HG03066 (cell line): ENCODE results near the gene COX19.
"Not testable (repeated sequence)": the region's sequence is repeated elsewhere in the genome, so short reads cannot be mapped to it uniquely, and the experiment has no call there.

Source experiments
- ATAC-seq: cut with Tn5 transposase; IDR thresholded peaks from one replicate; pipeline ENCODE4 v1.9.1; 2021; ENCODE audit warnings: low read depth; ENCODE audit not compliant: unreplicated experiment

Gene COX19

GRCh38 chr7:963236-964078, 11.9 kb downstream of the COX19 start:
- no peak for ATAC-seq

DNA sequence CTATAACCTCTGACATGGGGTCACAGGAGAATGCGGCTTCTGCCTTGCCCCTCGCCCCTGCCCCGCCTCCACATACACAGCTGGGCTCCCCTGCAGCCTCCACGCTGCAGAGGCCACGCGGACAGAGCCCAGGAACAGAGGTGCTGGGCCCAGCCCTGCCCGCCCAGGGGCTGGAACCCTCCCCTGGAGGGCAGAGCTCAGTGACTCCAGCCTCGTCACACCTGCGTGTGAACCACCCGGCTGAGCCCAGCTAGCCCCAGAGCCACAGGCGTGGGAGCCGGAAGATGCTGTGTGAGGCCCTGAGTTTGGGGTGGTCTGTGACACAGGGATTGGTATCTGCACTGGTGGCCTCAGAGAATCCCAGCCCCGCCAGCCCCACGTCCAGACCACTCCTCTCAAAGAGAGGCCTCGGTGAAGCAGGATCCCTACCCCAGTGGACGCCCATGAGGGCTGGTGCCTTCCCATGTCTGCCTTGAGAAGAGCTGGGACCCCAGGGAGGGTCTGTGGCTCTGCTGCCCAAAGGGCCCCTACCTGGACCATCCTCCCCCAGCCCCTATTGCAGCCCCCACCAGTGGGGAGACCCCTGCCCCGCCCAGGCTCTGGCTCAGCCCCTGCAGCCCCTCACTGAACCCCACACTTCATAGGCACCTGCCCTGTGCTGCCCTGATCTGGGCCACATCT, 12.8 kb downstream of the COX19 start:
- ATAC-seq = no peak

DNA sequence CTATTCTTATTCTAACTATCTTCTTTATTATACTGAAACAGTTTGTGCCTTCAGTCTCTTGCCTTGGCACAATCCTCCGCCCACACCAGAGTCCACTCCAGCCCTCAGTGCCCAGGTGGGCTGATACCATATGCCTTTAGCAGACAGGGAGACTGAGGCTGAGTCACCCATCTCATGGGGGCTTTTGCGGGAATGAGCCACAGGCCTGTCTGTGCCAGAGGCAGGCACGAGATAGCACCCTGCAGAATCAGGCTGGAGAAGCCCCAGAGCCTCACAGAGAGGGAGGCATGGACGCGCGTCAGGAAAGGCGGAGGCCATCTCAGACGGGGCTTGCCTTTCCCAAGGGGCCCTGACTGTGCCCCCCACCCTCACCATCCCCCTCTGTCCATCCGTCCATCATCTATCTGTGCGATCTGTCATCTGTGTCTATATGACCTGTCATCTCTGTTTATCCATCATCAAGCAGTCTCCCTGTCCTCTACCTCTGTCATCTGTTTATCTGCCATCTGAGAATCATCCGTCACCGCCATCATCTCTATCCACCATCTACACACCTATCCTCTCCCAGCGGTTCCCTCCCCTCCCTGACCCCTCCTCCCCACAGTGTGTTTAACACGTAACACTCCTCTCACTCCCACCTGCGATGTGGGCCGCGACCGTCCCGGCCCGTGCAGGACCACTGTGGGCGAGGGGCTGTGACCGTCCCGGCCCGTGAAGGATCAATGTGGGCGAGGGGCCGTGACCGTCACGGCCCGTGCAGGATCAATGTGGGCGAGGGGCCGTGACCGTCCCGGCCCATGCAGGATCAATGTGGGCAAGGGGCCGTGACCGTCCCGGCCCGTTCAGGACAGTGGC, 13.6 kb downstream of the COX19 start:
- no peak for ATAC-seq

DNA sequence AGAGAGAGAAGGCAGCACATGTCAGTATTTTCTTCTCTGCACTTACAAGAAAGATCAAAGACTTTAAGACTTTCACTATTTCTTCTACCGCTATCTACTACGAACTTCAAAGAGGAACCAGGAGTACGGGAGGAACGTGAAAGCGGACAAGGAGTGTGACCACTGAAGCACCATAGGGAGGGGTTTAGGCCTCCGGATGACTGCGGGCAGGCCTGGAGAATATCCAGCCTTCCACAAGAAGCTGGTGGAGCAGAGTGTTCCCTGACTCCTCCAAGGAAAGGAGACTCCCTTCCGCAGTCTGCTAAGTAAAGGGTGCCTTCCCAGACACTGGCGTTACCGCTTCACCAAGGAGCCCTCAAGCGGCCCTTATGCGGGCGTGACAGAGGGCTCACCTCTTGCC, 14.4 kb downstream of the COX19 start:
- ATAC-seq = not testable (repeated sequence)

DNA sequence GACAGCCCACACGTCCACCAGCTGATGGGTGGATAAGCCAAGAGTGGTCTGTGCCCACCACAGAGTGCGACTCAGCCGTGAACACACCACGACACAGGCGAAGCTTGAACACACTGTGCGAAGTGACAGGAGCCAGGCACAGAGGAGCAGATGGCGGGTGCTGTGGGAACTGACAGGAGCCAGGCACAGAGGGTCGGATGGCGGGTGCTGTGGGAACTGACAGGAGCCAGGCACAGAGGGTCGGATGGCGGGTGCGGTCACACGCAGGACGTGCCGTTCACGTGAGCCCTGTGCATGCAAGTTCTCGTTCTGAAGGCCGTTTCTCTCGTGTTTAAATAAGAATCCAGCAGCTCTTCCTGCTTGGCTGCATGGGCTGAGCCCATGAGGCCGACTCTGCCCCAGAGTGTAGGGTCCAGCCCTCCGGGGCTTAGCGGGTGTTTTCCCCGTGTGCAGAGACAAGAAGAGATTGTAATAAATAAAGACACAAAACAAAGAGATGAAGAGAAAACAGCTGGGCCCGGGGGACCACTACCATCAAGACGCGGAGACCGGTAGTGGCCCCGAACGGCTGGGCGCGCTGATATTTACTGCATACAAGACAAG, 15.0 kb downstream of the COX19 start:
- no peak for ATAC-seq

DNA sequence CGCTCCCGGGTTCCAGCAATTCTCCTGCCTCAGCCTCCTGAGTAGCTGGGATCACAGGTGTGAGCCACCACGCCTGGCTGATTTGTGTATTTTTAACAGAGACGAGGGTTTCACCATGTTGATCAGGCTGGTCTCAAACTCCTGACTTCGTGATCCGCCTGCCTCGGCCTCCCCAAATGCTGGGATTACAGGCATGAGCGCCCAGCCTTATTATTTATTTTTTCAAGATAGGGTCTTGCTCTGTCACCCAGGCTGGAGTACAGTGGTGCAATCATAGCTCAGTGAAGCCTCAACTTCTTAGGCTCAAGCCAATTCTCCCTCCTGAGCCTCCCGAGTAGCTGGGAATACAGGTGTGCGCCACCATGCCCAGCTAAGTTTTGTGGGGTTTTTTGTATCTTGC, 15.6 kb downstream of the COX19 start:
- ATAC-seq = not testable (repeated sequence)

GRCh38 chr7:959271-959670, 16.1 kb downstream of the COX19 start:
- ATAC-seq = no peak

- no peak for ATAC-seq
Observed at GRCh38 chr7:958221-959200, 16.8 kb downstream of the COX19 start.

DNA sequence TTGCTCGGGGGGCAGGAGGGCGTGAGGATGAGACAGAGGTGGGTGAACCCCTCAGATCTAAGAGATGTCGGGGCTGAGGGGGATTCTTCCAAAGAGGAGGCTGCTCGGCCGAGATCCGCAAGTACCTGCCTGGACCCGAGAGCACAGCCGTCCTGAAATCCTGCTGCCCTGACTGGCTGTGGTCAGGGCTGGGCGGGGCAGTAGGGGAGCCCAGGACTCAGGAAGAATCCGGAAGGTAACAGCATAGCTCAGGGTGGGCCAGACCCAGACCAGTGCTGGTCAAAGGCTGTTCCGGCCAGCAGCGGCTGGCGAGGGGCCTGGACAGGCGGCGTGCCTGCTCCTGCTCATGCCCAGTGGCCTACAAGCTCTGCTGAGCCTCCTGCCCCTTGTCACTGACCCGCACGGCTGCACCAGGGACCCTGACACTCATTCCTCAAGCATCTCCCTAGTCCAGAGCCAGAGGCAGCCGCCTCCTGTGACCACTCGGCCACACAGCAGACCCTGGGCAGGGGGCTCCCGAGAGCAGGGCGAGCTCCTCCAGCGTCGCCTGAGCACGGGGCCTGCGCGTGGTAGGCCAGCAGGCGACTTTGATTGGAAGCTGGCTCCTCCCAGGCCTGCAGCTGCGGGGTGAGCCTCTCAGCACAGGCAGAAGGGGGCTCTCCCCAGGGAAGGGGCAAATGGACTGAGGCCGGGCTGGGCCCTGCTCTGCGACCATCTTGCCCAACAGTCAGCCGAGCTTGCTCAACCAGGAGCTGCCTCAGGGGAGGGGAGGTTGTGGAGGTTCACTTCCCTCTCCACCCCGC, 17.7 kb downstream of the COX19 start:
- ATAC-seq = no peak

- no peak for ATAC-seq
Observed at GRCh38 chr7:956031-956430, 19.3 kb downstream of the COX19 start.

DNA sequence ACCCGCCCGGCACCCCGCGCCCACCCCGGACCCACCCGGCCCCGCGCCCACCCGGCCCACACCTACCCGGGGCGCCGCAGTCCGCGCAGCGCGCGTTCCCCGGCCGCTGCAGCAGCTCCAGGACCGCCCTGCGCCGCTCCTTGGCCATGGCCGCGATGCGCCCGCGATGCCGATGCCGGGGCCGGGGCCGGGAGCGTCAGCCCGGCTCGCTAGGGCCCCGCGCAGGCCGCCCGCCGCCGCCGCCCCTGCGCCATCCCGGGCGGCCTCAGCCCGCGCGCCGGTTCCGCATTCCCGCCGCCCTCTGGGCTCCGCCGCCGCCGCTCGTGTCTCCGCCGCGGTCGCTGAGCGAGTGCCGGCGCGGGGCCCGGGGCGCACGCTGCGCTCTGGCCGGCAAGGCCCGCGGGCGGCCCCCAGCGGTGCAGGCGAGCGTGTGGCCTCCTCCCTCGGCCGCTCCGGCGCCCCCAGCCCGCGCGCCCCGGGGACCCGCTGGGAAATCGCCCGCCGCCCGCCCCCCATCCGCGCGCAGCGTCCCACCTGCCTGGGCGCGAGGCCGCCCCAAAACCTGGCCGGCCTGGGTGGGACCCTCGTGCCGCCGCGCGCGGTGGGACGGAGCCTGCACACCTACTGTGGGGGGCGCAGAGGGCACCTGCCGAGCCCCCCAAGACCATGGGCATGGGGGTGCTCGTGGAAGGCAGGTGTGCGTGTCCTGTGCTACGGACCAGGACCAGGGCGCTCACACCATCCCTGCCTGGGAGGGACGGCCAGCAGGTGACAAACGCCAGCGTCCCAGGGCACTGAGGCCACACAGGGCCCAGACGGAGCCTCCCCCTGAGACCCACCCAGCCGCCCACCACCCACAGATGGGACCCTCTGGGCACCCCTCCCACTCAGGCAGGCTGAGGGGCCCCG, 20.8 kb downstream of the COX19 start, which contains the start of gene ADAP1:
Gene ADAP1 (minus strand): TSS at position 351 of the 909 bp plus-strand sequence. CDS start 203 bp downstream, at position 148.
- no peak for ATAC-seq

- ATAC-seq = no peak
Observed at GRCh38 chr7:953547-954327, 21.6 kb downstream of the COX19 start.

DNA sequence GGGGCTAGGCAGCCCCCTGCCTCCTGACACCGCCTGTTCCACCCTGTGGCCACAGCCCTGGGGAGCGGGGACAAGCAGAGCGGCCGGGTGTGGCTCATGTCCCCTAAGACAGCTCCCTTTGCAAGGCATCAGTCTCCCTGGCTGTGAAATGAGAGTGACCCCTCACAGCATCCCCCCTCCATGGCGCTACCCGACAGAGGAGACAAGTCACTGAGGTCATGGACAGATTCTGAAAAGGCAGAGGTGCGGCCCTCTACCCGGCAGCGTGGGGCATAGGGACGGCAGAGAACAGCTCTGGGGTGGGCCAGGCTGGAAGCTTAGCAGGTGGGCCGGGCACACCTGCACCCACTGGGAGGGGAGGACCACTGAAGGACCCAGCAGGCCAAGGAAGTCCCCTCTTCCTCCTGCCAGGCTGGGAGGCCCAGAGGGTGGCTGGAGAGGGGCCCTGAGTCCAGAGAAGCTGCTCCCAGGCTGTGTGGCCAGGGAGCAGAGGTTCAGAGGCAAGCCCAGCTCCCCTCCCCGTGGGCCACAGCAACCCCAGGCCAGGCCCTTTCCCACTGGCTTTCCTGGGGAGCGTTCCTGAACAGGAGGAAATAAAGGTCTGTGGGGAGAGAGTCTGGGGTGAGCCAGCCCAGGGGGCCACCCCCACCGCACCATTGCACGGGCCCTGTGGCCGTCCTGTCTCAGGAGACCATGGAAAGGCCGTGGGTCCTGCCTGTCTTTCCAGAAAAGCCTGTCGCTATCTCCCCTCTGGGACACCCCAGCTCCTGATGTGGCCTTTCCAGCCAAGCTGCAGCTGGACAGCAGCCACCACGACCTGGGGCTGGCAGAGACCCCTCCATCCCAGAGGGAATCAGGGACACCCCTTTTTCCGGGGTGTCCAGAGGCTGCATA, 22.6 kb downstream of the COX19 start:
- no peak for ATAC-seq

DNA sequence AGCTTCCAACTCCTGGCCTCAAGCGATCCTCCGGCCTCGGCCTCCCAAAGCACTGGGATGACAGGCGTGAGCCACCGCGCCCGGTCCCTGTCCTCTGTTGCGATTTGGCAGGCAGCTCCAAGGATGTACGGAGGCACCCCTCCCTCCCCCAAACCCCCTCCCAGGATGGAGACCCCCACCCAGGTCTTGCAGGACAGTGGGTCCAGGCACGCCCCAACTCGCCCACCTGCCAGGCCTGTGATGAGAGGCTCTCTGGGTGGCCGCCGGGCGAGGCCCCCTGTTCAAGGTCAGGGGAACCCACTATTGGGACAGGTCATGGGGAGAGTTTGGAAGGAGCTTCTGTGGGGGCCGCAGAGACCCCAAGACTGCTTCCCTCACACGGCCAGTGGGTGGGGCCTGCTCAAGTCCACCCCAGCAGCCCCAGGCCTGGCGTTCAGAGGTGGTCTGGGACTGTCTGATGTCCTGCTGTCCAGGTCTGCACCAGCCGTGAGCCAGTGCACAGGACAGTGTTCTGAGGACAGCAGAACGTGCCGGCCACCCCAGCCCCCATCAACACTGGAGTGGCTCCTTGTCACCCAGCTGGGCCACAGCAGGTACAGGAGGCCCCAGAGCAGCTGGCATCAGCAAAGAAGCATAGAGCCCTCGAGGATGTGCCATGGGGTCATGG, 23.3 kb downstream of the COX19 start:
- no peak for ATAC-seq
